Mesendoderm (in vitro differentiated cells): Measurements from ENCODE around the gene SCFD2.
"Not testable (repeated sequence)": the region's sequence is repeated elsewhere in the genome, so short reads cannot be mapped to it uniquely, and the experiment has no call there.

Source experiments
- DNase-seq: peaks from one replicate; pipeline ENCODE4 v3.0.0; 2013
- H2AK5ac ChIP-seq: 2 replicates; pipeline ENCODE4 v1.6.1; 2013; ENCODE audit warnings: low read length, inconsistent platforms
- H2BK120ac ChIP-seq: 2 replicates; pipeline ENCODE4 v1.6.1; 2013; ENCODE audit warnings: low read depth, mild to moderate bottlenecking, low read length, moderate library complexity, mixed read lengths
- H2BK15ac ChIP-seq: replicated peaks from 2 replicates; pipeline ENCODE4 v1.6.1; 2013; ENCODE audit warnings: low read depth, mild to moderate bottlenecking, moderate library complexity
- H2BK5ac ChIP-seq: 2 replicates; pipeline ENCODE4 v1.6.1; 2013; ENCODE audit warnings: low read length, inconsistent platforms
- H3K18ac ChIP-seq: 2 replicates; pipeline ENCODE4 v1.6.1; 2013; ENCODE audit warnings: mild to moderate bottlenecking, low read length, mixed read lengths
- H3K23ac ChIP-seq: one replicate; pipeline ENCODE4 v1.6.1; 2013; ENCODE audit warnings: low read length
- H3K27ac ChIP-seq: 2 replicates; pipeline ENCODE4 v1.5.1; 2013; ENCODE audit warnings: low read depth, mild to moderate bottlenecking, inconsistent platforms, low read length, moderate library complexity
- H3K27me3 ChIP-seq: 2 replicates; pipeline ENCODE4 v1.6.1; 2013; ENCODE audit warnings: low read length, control low read depth, mild to moderate bottlenecking, inconsistent platforms; ENCODE audit not compliant: insufficient read depth, poor library complexity
- H3K36me3 ChIP-seq: 2 replicates; pipeline ENCODE4 v1.6.1; 2013; ENCODE audit warnings: low read length, inconsistent platforms; ENCODE audit not compliant: control insufficient read depth, insufficient read depth
- H3K4ac ChIP-seq: one replicate; pipeline ENCODE4 v1.6.1; 2013; ENCODE audit warnings: low read depth, mild to moderate bottlenecking, low read length, moderate library complexity
- H3K4me1 ChIP-seq: 2 replicates; pipeline ENCODE4 v1.6.1; 2013; ENCODE audit warnings: low read depth, low read length, inconsistent platforms; ENCODE audit not compliant: control insufficient read depth
- H3K4me2 ChIP-seq: 2 replicates; pipeline ENCODE4 v1.6.1; 2013; ENCODE audit warnings: low read length
- H3K4me3 ChIP-seq: 2 replicates; pipeline ENCODE4 v1.5.1; 2013; ENCODE audit warnings: mild to moderate bottlenecking, low read length
- H3K56ac ChIP-seq: one replicate; pipeline ENCODE4 v1.6.1; 2013; ENCODE audit warnings: low read length
- H3K79me1 ChIP-seq: 2 replicates; pipeline ENCODE4 v1.6.1; 2013; ENCODE audit warnings: low read length, inconsistent platforms
- H3K79me2 ChIP-seq: 2 replicates; pipeline ENCODE4 v1.6.1; 2013; ENCODE audit warnings: mild to moderate bottlenecking, low read length; ENCODE audit not compliant: control insufficient read depth, insufficient read depth
- H3K9ac ChIP-seq: 2 replicates; pipeline ENCODE4 v1.6.1; 2013; ENCODE audit warnings: low read length, inconsistent platforms
- H4K5ac ChIP-seq: one replicate; pipeline ENCODE4 v1.6.1; 2013; ENCODE audit warnings: low read length
- H4K8ac ChIP-seq: one replicate; pipeline ENCODE4 v1.6.1; 2013; ENCODE audit warnings: low read depth, mild to moderate bottlenecking, control low read depth, low read length, moderate library complexity
- WGBS: extraction: QIAGEN DNeasy Blood & Tissue Kit; methylation state at CpG from one replicate; pipeline ENCODE4 v1.1.7; 2013; ENCODE audit warnings: low lambda C conversion rate, missing lambda C conversion rate; ENCODE audit not compliant: insufficient coverage; ENCODE audit errors: extremely low coverage; 5-methylcytosine and 5-hydroxymethylcytosine counted together

Gene SCFD2

DNA sequence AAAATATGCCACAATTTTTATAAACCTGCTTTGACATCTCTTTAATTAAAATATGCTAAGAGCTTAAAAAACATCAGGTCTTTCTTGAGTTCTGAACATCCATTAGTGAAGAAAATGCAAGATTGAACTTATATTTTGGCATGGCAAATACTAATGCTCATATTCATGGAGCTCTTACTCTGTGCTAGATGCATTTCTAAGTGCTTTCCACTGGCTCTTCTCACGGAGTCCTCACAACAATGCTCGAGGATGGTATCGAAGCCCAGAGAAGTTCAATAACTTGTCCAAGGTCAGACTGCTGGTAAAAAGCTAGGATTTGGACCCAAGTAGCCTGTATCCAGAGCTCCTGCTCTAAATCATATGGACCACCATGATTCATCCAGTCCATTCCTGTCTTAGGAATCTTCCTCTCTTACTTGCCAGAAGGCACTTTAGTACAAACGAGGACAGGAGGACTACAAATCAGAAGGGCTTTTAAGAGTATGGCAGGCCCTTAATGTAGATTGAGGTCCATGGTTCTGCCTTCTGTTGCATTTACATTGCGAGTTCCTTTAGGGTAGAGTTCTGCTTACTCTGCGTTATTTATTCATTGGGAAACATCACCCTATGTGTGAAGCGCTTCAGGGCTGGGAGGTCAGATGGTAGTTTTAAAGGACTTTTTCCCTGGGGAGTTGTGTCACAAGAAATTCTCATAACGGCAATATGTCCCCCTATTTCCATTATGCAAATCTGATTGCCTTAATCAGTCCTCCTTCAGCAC lies 304.6 kb downstream of the SCFD2 start:
- no peaks in the 10 kb centered on the region for H3K79me2 ChIP-seq

DNA sequence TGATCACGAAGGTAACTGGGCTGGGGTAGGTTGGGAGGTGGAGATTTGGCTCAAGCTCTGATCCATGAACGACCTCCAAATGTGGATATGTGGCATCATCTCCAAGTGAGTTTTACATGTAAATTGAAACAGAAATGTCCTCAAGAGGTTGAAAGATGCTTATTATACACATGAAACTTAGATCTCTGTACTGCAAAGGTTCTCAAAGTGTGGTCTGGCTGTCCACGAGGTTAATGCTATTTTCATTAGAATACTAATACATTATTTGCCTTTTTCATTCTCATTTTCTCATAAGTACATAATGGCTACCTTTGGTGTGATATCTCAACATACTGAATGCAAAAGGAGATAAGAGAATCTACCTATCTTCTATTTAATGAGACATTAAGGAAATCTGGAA lies 305.6 kb downstream of the SCFD2 start:
- no peak overlapping the region for H2BK120ac ChIP-seq
- no peak overlapping the region for H4K8ac ChIP-seq
- no peak overlapping the region for H2AK5ac ChIP-seq
- no peak overlapping the region for H3K9ac ChIP-seq
- no peak overlapping the region for H3K23ac ChIP-seq
- no peak overlapping the region for H3K18ac ChIP-seq
- no peaks in the 10 kb centered on the region for H3K79me2 ChIP-seq
- H3K27me3 ChIP-seq: no peaks in the 10 kb centered on the region
- no CpG with 5 or more reads among the region's 3 CpGs for WGBS
- no peaks in the 10 kb centered on the region for H3K36me3 ChIP-seq
- H2BK5ac ChIP-seq: no peak overlapping the region
- no peak overlapping the region for H4K5ac ChIP-seq
- H3K4me3 ChIP-seq: no peak overlapping the region
- no peak for DNase-seq
- H3K4ac ChIP-seq: no peak overlapping the region
- no peak overlapping the region for H3K56ac ChIP-seq
- no peaks in the 10 kb centered on the region for H3K4me1 ChIP-seq
- H3K4me2 ChIP-seq: no peak overlapping the region
- no peak overlapping the region for H2BK15ac ChIP-seq
- no peaks in the 10 kb centered on the region for H3K79me1 ChIP-seq
- H3K27ac ChIP-seq: no peak overlapping the region

More for the DNA sequence above, 304.6 kb downstream of the SCFD2 start:
- H2AK5ac ChIP-seq: no peak overlapping the region
- H2BK5ac ChIP-seq: no peak overlapping the region
- no peak overlapping the region for H4K8ac ChIP-seq
- no peak overlapping the region for H3K9ac ChIP-seq
- no peak overlapping the region for H3K23ac ChIP-seq
- no peak overlapping the region for H3K56ac ChIP-seq
- no peak overlapping the region for H3K27ac ChIP-seq
- no peak overlapping the region for H3K4me2 ChIP-seq
- H3K27me3 ChIP-seq: no peaks in the 10 kb centered on the region
- H2BK15ac ChIP-seq: no peak overlapping the region
- no peak for DNase-seq
- H2BK120ac ChIP-seq: no peak overlapping the region
- WGBS: no CpG with 5 or more reads among the region's 8 CpGs
- no peaks in the 10 kb centered on the region for H3K79me1 ChIP-seq
- H4K5ac ChIP-seq: no peak overlapping the region
- H3K36me3 ChIP-seq: no peaks in the 10 kb centered on the region
- no peak overlapping the region for H3K4me3 ChIP-seq
- H3K18ac ChIP-seq: no peak overlapping the region
- H3K4me1 ChIP-seq: no peaks in the 10 kb centered on the region
- H3K4ac ChIP-seq: no peak overlapping the region

DNA sequence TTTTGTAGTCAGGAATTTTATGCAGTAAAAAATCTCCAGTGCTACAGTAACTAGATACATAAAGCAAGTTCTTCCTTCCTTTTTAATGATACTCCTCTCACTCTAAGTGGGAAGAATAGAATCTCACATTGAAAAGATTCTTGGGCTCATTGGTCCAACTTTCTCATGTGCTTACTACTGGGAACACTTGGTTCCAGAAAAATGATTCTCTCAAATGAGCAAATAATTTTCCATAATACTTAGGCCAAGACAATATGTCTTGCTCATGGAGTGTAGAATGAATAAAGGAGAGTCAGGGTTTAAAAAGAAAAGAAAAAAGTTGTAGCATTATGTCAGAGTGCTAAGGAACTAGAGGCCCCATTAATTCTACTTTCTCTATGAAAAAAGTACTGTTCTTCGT lies 306.0 kb downstream of the SCFD2 start:
- Histone ChIP-seq H3K4me2 (no peak overlapping the region), H4K8ac (no peak overlapping the region), H2BK120ac (no peak overlapping the region), H3K36me3 (no peaks in the 10 kb centered on the region), H3K4me1 (no peaks in the 10 kb centered on the region), H3K79me2 (no peaks in the 10 kb centered on the region), H3K56ac (no peak overlapping the region), H4K5ac (no peak overlapping the region), H3K79me1 (no peaks in the 10 kb centered on the region), H3K18ac (no peak overlapping the region), H3K9ac (no peak overlapping the region), H3K27ac (no peak overlapping the region), H3K4me3 (no peak overlapping the region), H2AK5ac (no peak overlapping the region), H3K27me3 (no peaks in the 10 kb centered on the region), H2BK5ac (no peak overlapping the region), H2BK15ac (no peak overlapping the region), H3K4ac (no peak overlapping the region), H3K23ac (no peak overlapping the region)
- no CpG with 5 or more reads among the region's 1 CpG for WGBS
- DNase-seq: no peak

DNA sequence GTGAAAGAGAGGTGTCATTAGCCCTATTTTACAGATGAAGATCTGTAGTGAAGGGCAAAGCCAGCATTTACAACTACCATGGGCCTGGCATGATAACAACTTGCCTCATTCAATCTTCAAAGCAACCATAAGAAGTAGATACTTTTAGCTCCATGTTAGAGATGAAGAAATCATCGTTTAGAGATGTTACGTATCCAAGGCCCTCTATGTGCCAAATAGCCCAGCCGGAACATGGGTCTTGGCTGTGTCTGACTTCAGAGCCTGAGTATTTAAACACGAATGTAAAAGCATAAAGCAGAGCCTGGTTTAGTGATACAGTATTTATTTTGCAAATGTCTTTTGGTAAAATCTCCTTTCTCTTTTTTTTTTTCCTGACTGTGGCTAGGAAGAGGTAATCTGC lies 306.6 kb downstream of the SCFD2 start:
- Histone ChIP-seq H3K4me3 (no peak overlapping the region), H3K23ac (no peak overlapping the region), H4K8ac (no peak overlapping the region), H3K9ac (no peak overlapping the region), H2AK5ac (no peak overlapping the region), H2BK120ac (no peak overlapping the region), H3K4ac (no peak overlapping the region), H2BK15ac (no peak overlapping the region), H3K27ac (no peak overlapping the region), H3K56ac (no peak overlapping the region), H3K18ac (peak overlapping the region; percentile 10), H3K27me3 (no peaks in the 10 kb centered on the region), H3K4me1 (no peaks in the 10 kb centered on the region), H3K36me3 (no peaks in the 10 kb centered on the region), H3K4me2 (no peak overlapping the region), H4K5ac (no peak overlapping the region), H2BK5ac (no peak overlapping the region), H3K79me1 (no peaks in the 10 kb centered on the region), H3K79me2 (no peaks in the 10 kb centered on the region)
- no peak for DNase-seq
- WGBS: no CpG with 5 or more reads among the region's 4 CpGs

DNA sequence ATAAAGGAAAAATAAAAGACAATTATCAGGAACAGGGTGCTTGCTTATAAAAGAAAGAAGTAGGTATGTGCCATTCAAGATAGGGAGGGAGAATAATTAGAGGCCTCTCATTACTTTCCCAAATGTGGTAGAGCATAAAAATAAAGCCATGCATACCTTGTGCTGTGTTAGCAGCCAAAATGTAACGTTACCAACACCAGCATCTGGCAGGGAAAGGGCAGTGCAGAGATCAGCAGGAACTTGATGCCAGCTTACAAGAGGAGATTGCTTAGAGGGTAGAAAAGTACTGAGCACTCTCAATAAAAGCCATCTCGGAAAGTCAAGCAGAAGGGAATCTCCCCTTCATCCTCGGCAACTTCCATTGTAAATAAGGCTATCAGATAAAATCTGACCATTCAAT lies 308.2 kb downstream of the SCFD2 start:
- H2AK5ac ChIP-seq: no peak overlapping the region
- H3K18ac ChIP-seq: no peak overlapping the region
- H3K56ac ChIP-seq: no peak overlapping the region
- no peak overlapping the region for H3K9ac ChIP-seq
- H3K23ac ChIP-seq: no peak overlapping the region
- no peaks in the 10 kb centered on the region for H3K27me3 ChIP-seq
- H3K4me2 ChIP-seq: no peak overlapping the region
- H3K27ac ChIP-seq: no peak overlapping the region
- no CpG with 5 or more reads among the region's 3 CpGs for WGBS
- H3K79me1 ChIP-seq: no peaks in the 10 kb centered on the region
- no peaks in the 10 kb centered on the region for H3K79me2 ChIP-seq
- H2BK5ac ChIP-seq: no peak overlapping the region
- H3K36me3 ChIP-seq: no peaks in the 10 kb centered on the region
- no peak overlapping the region for H4K5ac ChIP-seq
- H4K8ac ChIP-seq: no peak overlapping the region
- no peak overlapping the region for H2BK120ac ChIP-seq
- no peak overlapping the region for H3K4ac ChIP-seq
- no peaks in the 10 kb centered on the region for H3K4me1 ChIP-seq
- no peak overlapping the region for H2BK15ac ChIP-seq
- DNase-seq: no peak
- H3K4me3 ChIP-seq: no peak overlapping the region

DNA sequence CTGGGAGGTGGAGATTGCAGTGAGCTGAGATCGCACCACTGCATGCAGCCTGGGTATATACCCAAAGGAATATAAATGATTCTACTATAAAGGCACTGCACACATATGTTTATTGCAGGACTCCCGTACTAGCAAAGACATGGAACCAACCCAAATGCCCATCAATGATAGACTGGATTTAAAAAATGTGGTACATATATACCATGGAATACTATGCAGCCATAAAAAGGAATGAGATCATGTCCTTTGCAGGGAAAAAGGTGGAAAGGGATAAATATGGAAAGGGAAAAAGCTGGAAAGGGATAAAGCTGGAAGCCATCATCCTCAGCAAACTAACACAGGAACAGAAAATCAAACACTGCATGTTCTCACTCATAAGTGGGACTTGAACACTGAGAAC lies 308.8 kb downstream of the SCFD2 start:
- H3K79me1 ChIP-seq, DNase-seq, H2BK5ac ChIP-seq, H3K4me2 ChIP-seq, H3K79me2 ChIP-seq, H3K4ac ChIP-seq, H2BK15ac ChIP-seq, H3K4me3 ChIP-seq, H3K4me1 ChIP-seq, H2AK5ac ChIP-seq, H3K18ac ChIP-seq, H4K8ac ChIP-seq, H3K23ac ChIP-seq, H2BK120ac ChIP-seq, H3K36me3 ChIP-seq, H3K27me3 ChIP-seq, H3K27ac ChIP-seq, H4K5ac ChIP-seq, H3K9ac ChIP-seq, H3K56ac ChIP-seq: not testable (repeated sequence)
- WGBS: no CpG with 5 or more reads among the region's 2 CpGs
